IMR-90 (cell line): Measurements from ENCODE around the gene CCDC83. TPM values are rescaled to one million over a fixed set of nuclear protein-coding genes. Genes with fewer than 3 reads are reported as not detected.

Source experiments
- ATAC-seq: fragments of 200-7000 bp; cut with Tn5 transposase; 2 replicates; pipeline ENCODE4 v1.9.1; 2020; ENCODE audit warnings: low read depth, mild to moderate bottlenecking, moderate library complexity
- BruUV-seq: library from RNA; stranded (reverse); fragments of 400-500 nt; replicated peaks from 2 replicates; lab custom pipeline; 2021; lab: Mats Ljungman, UMichigan
- CTCF ChIA-PET: fragments of 300-600 bp; formaldehyde crosslinking; extraction: SDS; loops from one replicate; lab custom pipeline; 2021; ENCODE audit warnings: antibody characterized with exemption; lab: Yijun Ruan, JAX
- POLR2A ChIA-PET: fragments of 300-600 bp; sonication (Branson Sonifier 250); formaldehyde crosslinking; loops from one replicate; lab custom pipeline; 2022; ENCODE audit warnings: antibody characterized with exemption; ENCODE audit not compliant: unreplicated experiment; lab: Charles Lee
- DNase-seq: peaks from one replicate; pipeline ENCODE4 v3.0.0; 2013
- H2AFZ ChIP-seq: replicated peaks from 2 replicates; pipeline ENCODE3; 2013; ENCODE audit warnings: low read length, mild to moderate bottlenecking; ENCODE audit not compliant: poor library complexity
- H2AK5ac ChIP-seq: 2 replicates; pipeline ENCODE4 v1.6.1; 2013; ENCODE audit warnings: low read depth, low read length, inconsistent platforms
- H2AK9ac ChIP-seq: replicated peaks from 2 replicates; pipeline ENCODE3; 2013; ENCODE audit warnings: mild to moderate bottlenecking, low read depth, low read length, moderate library complexity; ENCODE audit not compliant: poor library complexity
- H2BK120ac ChIP-seq: 2 replicates; pipeline ENCODE4 v1.6.1; 2013; ENCODE audit warnings: low read depth, low read length, inconsistent platforms
- H2BK15ac ChIP-seq: 3 replicates; pipeline ENCODE4 v1.6.1; 2013; ENCODE audit warnings: low read depth, low read length, inconsistent platforms
- H2BK20ac ChIP-seq: 2 replicates; pipeline ENCODE4 v1.6.1; 2013; ENCODE audit warnings: low read depth, mild to moderate bottlenecking, inconsistent platforms, low read length, moderate library complexity
- H2BK5ac ChIP-seq: 2 replicates; pipeline ENCODE4 v1.6.1; 2013; ENCODE audit warnings: mild to moderate bottlenecking, low read depth, low read length, inconsistent platforms; ENCODE audit not compliant: poor library complexity, severe bottlenecking
- H3K14ac ChIP-seq: replicated peaks from 2 replicates; pipeline ENCODE4 v1.6.1; 2013; ENCODE audit warnings: low read depth, low read length, inconsistent platforms
- H3K18ac ChIP-seq: 2 replicates; pipeline ENCODE4 v1.6.1; 2013; ENCODE audit warnings: low read depth, low read length, control low read depth
- H3K23ac ChIP-seq: 2 replicates; pipeline ENCODE4 v1.6.1; 2013; ENCODE audit warnings: low read depth, low read length, inconsistent platforms
- H3K27ac ChIP-seq: 2 replicates; pipeline ENCODE4 v1.5.1; 2013; ENCODE audit warnings: mild to moderate bottlenecking, control low read depth, low read length; ENCODE audit not compliant: insufficient read depth
- H3K27me3 ChIP-seq: 2 replicates; pipeline ENCODE4 v1.6.1; 2013; ENCODE audit warnings: low read length; ENCODE audit not compliant: control insufficient read depth, insufficient read depth
- H3K36me3 ChIP-seq: 2 replicates; pipeline ENCODE4 v1.6.1; 2013; ENCODE audit warnings: low read length, mixed read lengths; ENCODE audit not compliant: control insufficient read depth, insufficient read depth
- H3K4ac ChIP-seq: 2 replicates; pipeline ENCODE4 v1.6.1; 2013; ENCODE audit warnings: low read depth, low read length, inconsistent platforms
- H3K4me1 ChIP-seq: 2 replicates; pipeline ENCODE4 v1.6.1; 2013; ENCODE audit warnings: low read length, mixed read lengths; ENCODE audit not compliant: control insufficient read depth, insufficient read depth
- H3K4me2 ChIP-seq: 2 replicates; pipeline ENCODE4 v1.6.1; 2013; ENCODE audit warnings: low read depth, mild to moderate bottlenecking, control low read depth, low read length, moderate library complexity
- H3K4me3 ChIP-seq: 2 replicates; pipeline ENCODE4 v1.5.1; 2013; ENCODE audit warnings: low read depth, mild to moderate bottlenecking, control low read depth, low read length, moderate library complexity; ENCODE audit not compliant: insufficient read depth
- H3K56ac ChIP-seq: 2 replicates; pipeline ENCODE4 v1.6.1; 2013; ENCODE audit warnings: low read length, inconsistent platforms; ENCODE audit not compliant: insufficient read depth; ENCODE audit errors: extremely low read depth
- H3K79me1 ChIP-seq, 2 experiments: 2 replicates each; pipeline ENCODE4 v1.6.1; 2013; ENCODE audit warnings: low read length in 2 of 2, inconsistent platforms in 1 of 2, low read depth in 1 of 2
- H3K9ac ChIP-seq: 2 replicates; pipeline ENCODE4 v1.6.1; 2013; ENCODE audit warnings: low read depth, low read length, control low read depth
- H3K9me1 ChIP-seq: 2 replicates; pipeline ENCODE4 v1.6.1; 2013; ENCODE audit warnings: low read length, inconsistent platforms; ENCODE audit not compliant: insufficient read depth
- H3K9me3 ChIP-seq: 2 replicates; pipeline ENCODE4 v1.6.1; 2013; ENCODE audit warnings: low read length; ENCODE audit not compliant: control insufficient read depth, insufficient read depth
- H4K20me1 ChIP-seq: 2 replicates; pipeline ENCODE4 v1.6.1; 2013; ENCODE audit warnings: low read length, inconsistent platforms; ENCODE audit not compliant: insufficient read depth
- H4K5ac ChIP-seq: 2 replicates; pipeline ENCODE4 v1.6.1; 2013; ENCODE audit warnings: mild to moderate bottlenecking, low read depth, low read length, control low read depth
- H4K8ac ChIP-seq, 2 experiments: 2 replicates each; pipeline ENCODE4 v1.6.1; 2013; ENCODE audit warnings: low read depth in 2 of 2, low read length in 2 of 2, control low read depth in 1 of 2, inconsistent platforms in 1 of 2
- H4K91ac ChIP-seq: 2 replicates; pipeline ENCODE4 v1.6.1; 2013; ENCODE audit warnings: low read depth, low read length, inconsistent platforms; ENCODE audit not compliant: insufficient read depth
- BHLHE40 ChIP-seq: fragments of 150-350 bp; IDR thresholded peaks from 2 replicates; pipeline ENCODE4 v1.6.1; 2016; ENCODE audit warnings: mild to moderate bottlenecking, low read depth, low read length
- CHD1 ChIP-seq: IDR thresholded peaks from 2 replicates; pipeline ENCODE4 v1.6.1; 2012; ENCODE audit warnings: low read depth, low read length, improper control_type of control experiment
- CTCF ChIP-seq: conservative IDR thresholded peaks from 2 replicates; pipeline ENCODE4 v1.5.1; 2012; ENCODE audit warnings: mild to moderate bottlenecking, low read depth, low read length, improper control_type of control experiment
- FOS ChIP-seq: fragments of 150-350 bp; IDR thresholded peaks from 2 replicates; pipeline ENCODE4 v1.6.1; 2016; ENCODE audit warnings: low read depth, low read length
- MAFK ChIP-seq: IDR thresholded peaks from 2 replicates; pipeline ENCODE4 v1.6.1; 2012; ENCODE audit warnings: low read depth, low read length, improper control_type of control experiment
- MAZ ChIP-seq: IDR thresholded peaks from 2 replicates; pipeline ENCODE4 v1.6.1; 2012; ENCODE audit warnings: low read depth, mild to moderate bottlenecking, low read length, improper control_type of control experiment, moderate library complexity, borderline replicate concordance
- MXI1 ChIP-seq: IDR thresholded peaks from 2 replicates; pipeline ENCODE4 v1.6.1; 2012; ENCODE audit warnings: low read depth, mild to moderate bottlenecking, low read length, moderate library complexity, borderline replicate concordance
- NFE2L2 ChIP-seq: fragments of 150-350 bp; IDR thresholded peaks from 2 replicates; pipeline ENCODE4 v1.6.1; 2016; ENCODE audit warnings: low read depth, mild to moderate bottlenecking, low read length
- POLR2A ChIP-seq: IDR thresholded peaks from 2 replicates; pipeline ENCODE4 v1.6.1; 2012; ENCODE audit warnings: mild to moderate bottlenecking, low read depth, low read length
- RAD21 ChIP-seq: IDR thresholded peaks from 2 replicates; pipeline ENCODE4 v1.6.1; 2012; ENCODE audit warnings: low read length, improper control_type of control experiment
- RCOR1 ChIP-seq: IDR thresholded peaks from 2 replicates; pipeline ENCODE4 v1.6.1; 2012; ENCODE audit warnings: mild to moderate bottlenecking, low read length, improper control_type of control experiment; ENCODE audit not compliant: insufficient replicate concordance
- SMC3 ChIP-seq: fragments of 150-350 bp; IDR thresholded peaks from 2 replicates; pipeline ENCODE4 v1.6.1; 2016; ENCODE audit warnings: low read depth, mild to moderate bottlenecking, antibody characterized with exemption, low read length, moderate library complexity
- WGBS, 2 experiments: methylation state at CpG; one replicate each; pipeline versions ENCODE4 v1.1.5 to v1.1.7; 2013; ENCODE audit warnings: missing lambda C conversion rate in 2 of 2; ENCODE audit not compliant: insufficient read length in 1 of 2; ENCODE audit errors: extremely low coverage in 2 of 2; 5-methylcytosine and 5-hydroxymethylcytosine counted together
- dilution Hi-C: fragments of 300-500 bp; cut with HindIII; formaldehyde crosslinking; loops from one replicate; pipeline ENCODE4 v1.14.3; 2018; ENCODE audit warnings: low sequenced_read_pairs; ENCODE audit not compliant: unreplicated experiment
- in situ Hi-C: fragments of 300-500 bp; cut with MboI; formaldehyde crosslinking; loops from 3 replicates; pipeline ENCODE4 v1.14.3; 2019; ENCODE audit warnings: low sequenced_read_pairs, inconsistent platforms, mixed read lengths
- intact Hi-C: fragments of 100-400 bp; cut with micrococcal nuclease; formaldehyde crosslinking; loops from 2 replicates; pipeline ENCODE4 v1.10.0; 2022
- polyA plus RNA-seq, 3 experiments: library from polyadenylated mRNA; depleted of rRNA; stranded (reverse); fragments of >200 nt; gene quantifications; 2 replicates each; pipeline ENCODE4 v1.2.3, GENCODE V29; 2012; ENCODE audit warnings: low replicate concordance in 1 of 3
- total RNA-seq: library from RNA; depleted of rRNA; stranded (reverse); fragments of >200 nt; gene quantifications from 2 replicates; pipeline ENCODE4 v1.2.3, GENCODE V29; 2012
- TF ChIP-seq, protein P1 (sequence below): fragments of 150-350 bp; IDR thresholded peaks from 2 replicates; pipeline ENCODE4 v1.6.1; 2016; ENCODE audit warnings: low read depth, mild to moderate bottlenecking, low read length, moderate library complexity, borderline replicate concordance

Gene CCDC83
- total and polyA plus RNA-seq, 2 of the 4 experiments (the other 2 are of a cell fraction) = not detected

DNA sequence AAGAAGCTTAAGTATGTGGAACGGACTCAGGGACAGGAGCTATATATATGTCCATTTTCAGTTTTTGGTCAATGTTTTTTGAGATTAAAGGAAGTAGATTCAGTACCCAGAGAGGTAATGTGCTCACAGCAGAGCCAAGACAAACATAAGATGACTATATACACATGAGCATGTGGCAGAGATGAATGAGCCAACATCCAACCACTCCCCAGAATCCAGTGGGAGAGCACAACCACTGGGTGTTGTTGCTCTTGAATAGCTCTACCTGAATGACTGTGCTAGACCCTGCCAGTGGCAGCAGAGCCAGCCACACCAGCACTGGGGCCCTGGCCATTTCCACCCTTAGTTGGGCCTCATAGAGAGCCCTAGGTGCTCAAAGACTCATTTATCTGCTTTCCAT lies 33.5 kb upstream of the CCDC83 start:
- no peak overlapping the region for H4K91ac ChIP-seq
- no peak overlapping the region for H2AFZ ChIP-seq
- H3K4me1 ChIP-seq = peaks cover 22% of the 10 kb centered on the region
- no peak overlapping the region for H3K9ac ChIP-seq
- no TSS peak for BruUV-seq
- H2BK15ac ChIP-seq = peak overlapping the region; percentile 61; the same call in 2 of the 3 replicates
- peak overlapping the region; percentile 19; the same call in 1 of the 2 replicates for H3K18ac ChIP-seq
- no peak overlapping the region; a peak in 1 of 4 replicates for H4K8ac ChIP-seq
- peak overlapping the region; percentile 75; the same call in 1 of the 2 replicates for H2BK20ac ChIP-seq
- H2BK120ac ChIP-seq = peak overlapping the region; percentile 20; the same call in 1 of the 2 replicates
- no CpG with 5 or more reads among the region's 1 CpG for WGBS, 2 experiments
- peak; percentile 56 for DNase-seq
- in situ Hi-C loops = loop anchor here (10.0 kb wide), 1 partner anchor 137 kb away; the partner anchor contains the start of gene CCDC89
- H3K9me1 ChIP-seq = peaks cover 21% of the 10 kb centered on the region
- no peaks in the 10 kb centered on the region for H3K36me3 ChIP-seq
- H3K79me1 ChIP-seq = peaks cover 0 to 9% of the 10 kb centered on the region in 2 experiments; a peak in 2 of 4 replicates
- no peaks in the 10 kb centered on the region for H4K20me1 ChIP-seq
- H2AK5ac ChIP-seq = 0 out of 2 replicates have a peak overlapping the region, but pooled peaks have one; percentile 32
- H3K9me3 ChIP-seq = no peaks in the 10 kb centered on the region
- H3K14ac ChIP-seq = peak overlapping the region; percentile 74; the same call in 1 of the 2 replicates
- no peak overlapping the region for H3K27ac ChIP-seq
- no peak overlapping the region for H3K56ac ChIP-seq
- TF ChIP-seq BHLHE40 (no peak), POLR2A (no peak), FOS (no peak), MAFK (no peak), RAD21 (no peak), MAZ (no peak), NFE2L2 (no peak), CTCF (no peak), CHD1 (no peak), MXI1 (no peak), SMC3 (no peak), RCOR1 (no peak)
- TF ChIP-seq, protein P1, sequence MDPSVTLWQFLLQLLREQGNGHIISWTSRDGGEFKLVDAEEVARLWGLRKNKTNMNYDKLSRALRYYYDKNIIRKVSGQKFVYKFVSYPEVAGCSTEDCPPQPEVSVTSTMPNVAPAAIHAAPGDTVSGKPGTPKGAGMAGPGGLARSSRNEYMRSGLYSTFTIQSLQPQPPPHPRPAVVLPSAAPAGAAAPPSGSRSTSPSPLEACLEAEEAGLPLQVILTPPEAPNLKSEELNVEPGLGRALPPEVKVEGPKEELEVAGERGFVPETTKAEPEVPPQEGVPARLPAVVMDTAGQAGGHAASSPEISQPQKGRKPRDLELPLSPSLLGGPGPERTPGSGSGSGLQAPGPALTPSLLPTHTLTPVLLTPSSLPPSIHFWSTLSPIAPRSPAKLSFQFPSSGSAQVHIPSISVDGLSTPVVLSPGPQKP = no peak
- dilution Hi-C loops = no loop called here
- H2AK9ac ChIP-seq = no peak overlapping the region
- intact Hi-C loops = no loop called here
- H3K4me3 ChIP-seq = no peak overlapping the region
- H3K4me2 ChIP-seq = no peak overlapping the region
- POLR2A ChIA-PET = no interaction called here
- H2BK5ac ChIP-seq = no peak overlapping the region
- no peak overlapping the region for H3K23ac ChIP-seq
- peak; percentile 9; the same call in 1 of the 2 replicates for ATAC-seq
- H4K5ac ChIP-seq = no peak overlapping the region
- CTCF ChIA-PET = no interaction called here
- peak overlapping the region; percentile 36; the same call in 1 of the 2 replicates for H3K4ac ChIP-seq
- no peaks in the 10 kb centered on the region for H3K27me3 ChIP-seq
